ENCODE results near the gene MRPL24. TPM values are rescaled to one million over a fixed set of nuclear protein-coding genes. Genes with fewer than 3 reads are reported as not detected.

The MRPL24 gene
- total and polyA plus RNA-seq, 10 of the 15 experiments (the other 5 are each of a cell fraction or from before 2014, with no cell fraction given) = 87.4 to 269 (median 134) TPM

DNA sequence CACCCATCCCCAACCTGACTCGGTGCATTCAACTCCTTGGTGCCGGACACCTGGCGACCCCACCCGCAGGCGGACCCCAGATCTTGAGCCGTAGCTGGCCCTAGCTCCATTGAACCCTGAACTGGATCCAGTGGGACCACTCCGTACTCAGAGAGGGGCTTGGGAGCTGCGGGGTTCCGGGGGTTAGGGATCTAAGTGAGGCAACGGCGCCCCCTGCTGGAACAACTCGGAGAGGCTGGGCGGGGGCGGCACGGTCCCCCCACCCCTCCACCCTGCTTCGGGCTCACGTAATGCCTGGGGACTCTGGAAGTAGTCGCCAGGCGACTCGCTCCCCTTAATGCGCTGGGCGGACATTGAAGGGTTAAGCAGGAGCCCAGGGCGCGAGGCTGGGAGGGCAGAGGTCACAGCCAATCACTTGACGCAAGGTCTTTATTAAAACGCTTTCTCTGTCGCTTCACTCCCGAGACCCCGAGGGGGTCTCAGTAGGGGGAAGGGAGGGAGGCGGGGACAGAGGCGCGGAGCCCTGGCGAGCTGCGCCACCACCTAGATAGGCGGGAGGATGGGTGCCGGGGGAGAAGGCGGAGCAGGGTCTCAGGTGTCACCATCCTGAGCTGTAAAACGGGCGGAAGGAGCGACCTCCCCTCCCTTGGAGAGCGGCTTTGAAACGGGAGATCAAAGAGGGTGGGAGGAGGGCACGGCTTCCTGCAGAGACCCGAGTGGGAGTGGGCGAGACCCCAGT is 34.8 kb downstream of the MRPL24 start:
- Histone ChIP-seq H3K4me2 (ENCODE audit: control insufficient read depth, insufficient read depth) (peak overlapping the region; percentile 90), H3K4me1 (ENCODE audit: control insufficient read depth, insufficient read depth, low read length) (peaks cover 6% of the 10 kb centered on the region), H3K36me3 (ENCODE audit: control insufficient read depth in 2 of 2, insufficient read depth in 2 of 2, low read length in 1 of 2) (no peaks in the 10 kb centered on the region; a peak in 1 of 4 replicates), H3K27ac (ENCODE audit: control insufficient read depth, insufficient read depth) (no peak overlapping the region), H3K4me3 (peak overlapping the region; percentile 35; the same call in 1 of the 2 replicates), H3K79me2 (ENCODE audit: control insufficient read depth, insufficient read depth, low read length) (no peaks in the 10 kb centered on the region), H3K9ac (ENCODE audit: control insufficient read depth, insufficient read depth, low read length) (no peak overlapping the region), H4K20me1 (ENCODE audit: control insufficient read depth, insufficient read depth) (no peaks in the 10 kb centered on the region; the same call in 1 of the 2 replicates), H3K27me3 (replicated peaks in 1 of 2; ENCODE audit: control insufficient read depth in 2 of 2, insufficient read depth in 2 of 2, low read length in 1 of 2) (peaks cover 10 to 15% of the 10 kb centered on the region in 2 experiments), H3K9me3 (replicated peaks; ENCODE audit: control insufficient read depth, insufficient read depth, low read length) (no peaks in the 10 kb centered on the region), H2AFZ (ENCODE audit: control insufficient read depth, low read depth, low read length) (peak overlapping the region; percentile 44)
- ChIA-PET CTCF (interaction anchor here (0.6 to 9.5 kb wide), 25 partner anchors 10 to 183 kb away, joined by 3 to 157 read pairs (median 4); partner anchors contain the start of genes GPATCH4, HAPLN2, INSRR and ISG20L2), RAD21 (ENCODE audit: unreplicated experiment) (interaction anchor here (1.5 to 3.6 kb wide), 5 partner anchors 9 to 82 kb away, joined by 4 to 28 read pairs (median 15); no protein-coding TSS in a partner anchor), SMC1A (ENCODE audit: uncharacterized antibody, unreplicated experiment) (interaction anchor here (1.5 to 2.4 kb wide), 3 partner anchors 17 to 22 kb away, joined by 7 to 11 read pairs (median 7); no protein-coding TSS in a partner anchor), POLR2A (interaction anchor here (0.6 to 1.4 kb wide), 3 partner anchors 17 to 88 kb away, joined by 3 to 5 read pairs (median 4); partner anchors contain the start of genes ISG20L2 and METTL25B)
- ATAC-seq (peak; percentile 81), FAIRE-seq (no peak), DNase-seq (ENCODE audit: low read depth, low spot score) (no peak)
- TF ChIP-seq ZBED1 (IDR thresholded peaks at IDR 0.05; ENCODE audit: borderline replicate concordance) (no peak), NR2F1 (conservative IDR thresholded peaks at IDR 0.05) (peak; percentile 87), RAD21 (IDR thresholded peaks at IDR 0.05; ENCODE audit: insufficient read depth, low read depth, low read length) (peak; percentile 53), BHLHE40 (IDR thresholded peaks at IDR 0.05; ENCODE audit: borderline replicate concordance in 1 of 2, low read depth in 2 of 2, low read length in 1 of 2) (peak in 1 of 2 experiments; percentile 30; a peak in 1 of 4 replicates), MXI1 (IDR thresholded peaks at IDR 0.05; ENCODE audit: low read depth, low read length) (no peak), ZSCAN29 (IDR thresholded peaks at IDR 0.05) (no peak), CREB1 (IDR thresholded peaks at IDR 0.05; ENCODE audit: low read depth) (0 out of 2 replicates have a peak, but pooled peaks have one; percentile 33), BCL11A (IDR thresholded peaks at IDR 0.05; ENCODE audit: low read depth, low read length) (no peak), EGR1 (IDR thresholded peaks at IDR 0.05; ENCODE audit: borderline replicate concordance in 1 of 2, low read depth in 2 of 2, low read length in 2 of 2) (peak in 1 of 2 experiments; percentile 98; a peak in 2 of 3 replicates), POLR2A (IDR thresholded peaks at IDR 0.05; ENCODE audit: low read depth, low read length) (peak; percentile 11; the same call in 1 of the 2 replicates), CTCF (IDR thresholded peaks at IDR 0.05 in 2 of 3, conservative IDR thresholded peaks at IDR 0.05 in 1 of 3; ENCODE audit: control insufficient read depth in 2 of 3, extremely low read depth in 1 of 3, insufficient read depth in 1 of 3, low read depth in 3 of 3, low read length in 3 of 3) (peak; percentile 60 to 74 (median 67)), SMC3 (IDR thresholded peaks at IDR 0.05; ENCODE audit: borderline replicate concordance, low read length) (peak; percentile 25; the same call in 1 of the 2 replicates)
- no TSS peak for BruUV-seq (replicated peaks)
- intact Hi-C loops (cut with micrococcal nuclease; ENCODE audit: unreplicated experiment) = no loop called here
- WGBS (ENCODE audit: insufficient coverage, insufficient replicate concordance, low lambda C conversion rate, missing lambda C conversion rate) = 2% methylated on average over 43 of the region's 45 CpGs
- in situ Hi-C loops (cut with MboI) = no loop called here
